Upper lobe of left lung (tissue), 4 donors: ENCODE measurements around the gene SAMD9L.

Experiments
- EP300 ChIP-seq, 4 donors: sonication (generic); formaldehyde crosslinking; IDR thresholded peaks; one replicate each; pipeline ENCODE4 v1.5.1; 2017; ENCODE audit warnings: antibody characterized with exemption in 4 of 4, control low read depth in 2 of 4
- POLR2A ChIP-seq, 4 donors: fragments of 450-650 bp; IDR thresholded peaks; one replicate each; pipeline ENCODE4 v1.5.1; 2016 to 2017; ENCODE audit warnings: antibody characterized with exemption in 4 of 4, mild to moderate bottlenecking in 2 of 4
- POLR2AphosphoS5 ChIP-seq, 2 donors: sonication (generic); formaldehyde crosslinking; IDR thresholded peaks; one replicate each; pipeline ENCODE4 v1.5.1; 2017; ENCODE audit warnings: antibody characterized with exemption in 2 of 2
- TF ChIP-seq, protein P1 (sequence below), 6 experiments: fragments of 450-650 bp in 4 of 6; fragments of 200-600 bp in 2 of 6; sonication (generic) in 2 of 6; IDR thresholded peaks; one replicate each; pipeline ENCODE4 v1.5.1; 2016 to 2019; ENCODE audit warnings: antibody characterized with exemption in 6 of 6

DNA sequence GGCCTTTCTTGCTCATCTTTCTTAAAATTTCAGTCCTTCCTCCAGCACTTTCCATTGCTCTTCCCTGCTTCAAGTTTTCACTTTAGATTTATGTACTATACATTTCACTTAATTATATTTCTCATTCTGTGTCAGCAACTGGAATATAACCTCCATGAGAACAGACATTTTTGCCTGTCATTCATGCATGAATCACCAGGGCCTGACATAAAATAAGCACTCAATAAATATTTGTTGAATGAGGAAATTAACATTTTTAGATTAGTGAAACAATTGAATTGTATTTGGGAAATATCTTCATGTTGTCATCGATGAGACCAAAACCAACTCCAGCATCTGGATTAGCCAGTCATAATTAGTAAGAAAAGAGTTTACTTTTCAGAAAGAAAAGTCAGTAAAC, 6.1 kb downstream of the SAMD9L start:
- TF ChIP-seq POLR2A (IDR thresholded peaks at IDR 0.05) (no peak), EP300 (IDR thresholded peaks at IDR 0.05) (no peak), POLR2AphosphoS5 (IDR thresholded peaks at IDR 0.05) (no peak)
- TF ChIP-seq, protein P1, sequence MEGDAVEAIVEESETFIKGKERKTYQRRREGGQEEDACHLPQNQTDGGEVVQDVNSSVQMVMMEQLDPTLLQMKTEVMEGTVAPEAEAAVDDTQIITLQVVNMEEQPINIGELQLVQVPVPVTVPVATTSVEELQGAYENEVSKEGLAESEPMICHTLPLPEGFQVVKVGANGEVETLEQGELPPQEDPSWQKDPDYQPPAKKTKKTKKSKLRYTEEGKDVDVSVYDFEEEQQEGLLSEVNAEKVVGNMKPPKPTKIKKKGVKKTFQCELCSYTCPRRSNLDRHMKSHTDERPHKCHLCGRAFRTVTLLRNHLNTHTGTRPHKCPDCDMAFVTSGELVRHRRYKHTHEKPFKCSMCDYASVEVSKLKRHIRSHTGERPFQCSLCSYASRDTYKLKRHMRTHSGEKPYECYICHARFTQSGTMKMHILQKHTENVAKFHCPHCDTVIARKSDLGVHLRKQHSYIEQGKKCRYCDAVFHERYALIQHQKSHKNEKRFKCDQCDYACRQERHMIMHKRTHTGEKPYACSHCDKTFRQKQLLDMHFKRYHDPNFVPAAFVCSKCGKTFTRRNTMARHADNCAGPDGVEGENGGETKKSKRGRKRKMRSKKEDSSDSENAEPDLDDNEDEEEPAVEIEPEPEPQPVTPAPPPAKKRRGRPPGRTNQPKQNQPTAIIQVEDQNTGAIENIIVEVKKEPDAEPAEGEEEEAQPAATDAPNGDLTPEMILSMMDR (IDR thresholded peaks at IDR 0.05) = no peak
